Fibroblast of the aortic adventitia (primary cell): ENCODE measurements around the gene PCMTD2. TPM values are rescaled to one million over a fixed set of nuclear protein-coding genes. Genes with fewer than 3 reads are reported as not detected.

Experiments used
- DNase-seq: peaks from one replicate; pipeline ENCODE4 v3.0.0-alpha.2; 2010; ENCODE audit warnings: low read depth
- H3K4me3 ChIP-seq: 2 replicates; pipeline ENCODE4 v1.5.1; 2011; ENCODE audit warnings: low read depth, mild to moderate bottlenecking, control low read depth, low read length, moderate library complexity
- total RNA-seq: library from RNA; depleted of rRNA; stranded (reverse); fragments of >200 nt; gene quantifications from 2 replicates; pipeline ENCODE4 v1.2.3, GENCODE V29; 2012; ENCODE audit warnings: low replicate concordance
- TF ChIP-seq, protein P1 (sequence below): IDR thresholded peaks from 2 replicates; pipeline ENCODE4 v1.5.1; 2011; ENCODE audit warnings: mild to moderate bottlenecking, low read length, control low read depth, inconsistent platforms; ENCODE audit not compliant: insufficient read depth

PCMTD2 gene
- total RNA-seq, 1 donor = 33.8 TPM

DNA sequence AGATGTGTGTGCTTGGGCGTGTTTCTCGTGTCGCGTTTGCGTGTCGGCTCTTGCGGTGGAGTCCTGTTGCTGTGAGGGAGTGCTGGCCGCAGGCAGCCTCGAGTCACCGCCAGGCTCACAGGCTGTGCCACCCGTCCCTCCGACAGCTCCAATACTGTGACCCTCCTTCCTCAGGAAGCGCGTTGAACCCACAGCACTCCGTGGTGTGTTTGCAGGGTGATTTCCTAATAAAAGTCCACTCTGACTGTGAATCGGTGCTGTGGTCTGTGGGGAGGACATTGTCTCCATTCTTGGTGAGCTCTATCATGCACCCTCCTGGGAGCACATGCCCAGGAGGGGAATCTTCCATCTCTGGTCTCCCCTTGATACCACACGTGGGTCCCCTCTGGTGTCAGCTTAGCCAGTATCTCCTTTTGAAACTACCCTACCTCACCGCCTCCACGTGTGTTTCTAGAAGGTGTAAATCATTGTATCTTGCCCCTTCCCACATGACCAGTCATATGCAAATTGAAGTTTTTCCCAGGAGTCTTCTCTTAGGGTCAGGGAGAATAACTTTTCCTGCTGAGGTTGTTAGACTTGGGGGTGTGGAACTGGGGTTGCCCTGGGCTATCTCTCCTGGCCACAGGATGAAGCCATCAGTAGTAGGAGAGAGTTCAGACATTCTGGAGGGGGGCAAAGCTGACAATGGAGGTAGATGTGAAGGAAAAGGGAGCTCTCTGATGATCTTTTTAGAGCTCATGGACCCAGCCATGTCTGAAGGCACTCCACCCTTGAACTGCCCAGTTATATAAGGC, 13.3 kb upstream of the PCMTD2 start:
- TF ChIP-seq, protein P1, sequence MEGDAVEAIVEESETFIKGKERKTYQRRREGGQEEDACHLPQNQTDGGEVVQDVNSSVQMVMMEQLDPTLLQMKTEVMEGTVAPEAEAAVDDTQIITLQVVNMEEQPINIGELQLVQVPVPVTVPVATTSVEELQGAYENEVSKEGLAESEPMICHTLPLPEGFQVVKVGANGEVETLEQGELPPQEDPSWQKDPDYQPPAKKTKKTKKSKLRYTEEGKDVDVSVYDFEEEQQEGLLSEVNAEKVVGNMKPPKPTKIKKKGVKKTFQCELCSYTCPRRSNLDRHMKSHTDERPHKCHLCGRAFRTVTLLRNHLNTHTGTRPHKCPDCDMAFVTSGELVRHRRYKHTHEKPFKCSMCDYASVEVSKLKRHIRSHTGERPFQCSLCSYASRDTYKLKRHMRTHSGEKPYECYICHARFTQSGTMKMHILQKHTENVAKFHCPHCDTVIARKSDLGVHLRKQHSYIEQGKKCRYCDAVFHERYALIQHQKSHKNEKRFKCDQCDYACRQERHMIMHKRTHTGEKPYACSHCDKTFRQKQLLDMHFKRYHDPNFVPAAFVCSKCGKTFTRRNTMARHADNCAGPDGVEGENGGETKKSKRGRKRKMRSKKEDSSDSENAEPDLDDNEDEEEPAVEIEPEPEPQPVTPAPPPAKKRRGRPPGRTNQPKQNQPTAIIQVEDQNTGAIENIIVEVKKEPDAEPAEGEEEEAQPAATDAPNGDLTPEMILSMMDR = no peak
- DNase-seq = no peak
- no peak overlapping the region for H3K4me3 ChIP-seq

DNA sequence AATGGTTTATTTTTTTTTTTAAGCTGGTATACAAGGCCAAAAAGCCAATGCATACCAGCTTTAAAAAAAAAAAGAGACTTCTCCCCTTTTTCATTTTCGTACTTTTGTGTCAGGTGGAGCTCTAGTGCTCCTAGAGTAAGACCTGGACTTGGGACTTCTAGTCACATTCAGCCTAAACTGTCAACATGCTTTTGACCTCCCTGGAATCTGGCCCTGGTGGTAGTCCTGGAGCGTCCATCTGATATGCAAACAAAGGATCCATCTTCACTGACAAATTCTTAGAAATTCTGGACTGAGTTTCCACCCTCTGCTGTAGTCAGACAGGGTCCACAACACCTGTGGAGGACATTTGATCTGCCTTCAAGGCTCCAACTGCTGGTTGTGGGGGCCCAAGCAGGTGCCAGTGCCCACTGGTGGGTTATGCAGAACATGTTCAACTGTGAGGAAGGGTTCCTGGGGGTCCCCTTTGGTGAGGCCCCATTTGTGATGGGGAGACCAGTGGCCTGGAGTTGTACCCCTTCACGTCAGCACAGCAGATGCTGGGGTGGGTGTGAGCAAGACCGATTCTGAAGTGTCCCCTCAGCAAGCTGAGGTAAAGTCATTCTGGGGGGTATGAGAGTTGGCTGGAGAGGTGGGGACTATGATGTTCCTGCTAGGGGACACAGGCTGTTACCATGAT, 12.6 kb upstream of the PCMTD2 start:
- TF ChIP-seq, protein P1 = no peak
- no peak overlapping the region for H3K4me3 ChIP-seq
- no peak for DNase-seq

DNA sequence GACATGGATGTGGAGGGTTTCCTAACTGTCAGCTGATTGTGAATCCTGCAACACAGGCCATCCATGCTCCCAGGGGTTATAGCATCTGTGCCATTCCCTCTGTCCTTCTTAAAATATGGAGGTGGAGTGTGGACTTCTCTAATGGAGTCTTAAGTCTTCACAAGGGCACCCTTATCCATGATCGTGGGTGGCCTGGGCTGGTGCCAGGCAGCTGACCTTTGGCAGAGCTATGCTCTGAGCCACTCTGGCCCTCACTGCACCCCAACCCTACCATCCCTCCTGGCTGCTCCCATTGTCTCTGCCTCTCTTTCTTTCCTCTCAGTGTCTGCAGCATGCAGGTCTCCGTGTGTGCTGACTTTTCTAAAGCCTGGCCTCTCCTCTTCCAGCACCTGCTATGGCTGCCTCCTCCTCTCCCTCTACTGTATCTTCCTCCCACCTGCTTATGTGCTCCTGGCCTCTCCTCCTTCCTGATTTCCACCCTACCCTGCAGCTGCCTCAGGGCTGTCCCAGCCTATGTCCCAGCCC, 11.2 kb upstream of the PCMTD2 start:
- no peak for DNase-seq
- no peak overlapping the region for H3K4me3 ChIP-seq
- TF ChIP-seq, protein P1 = no peak

GRCh38 chr20:64244870-64245603, 10.5 kb upstream of the PCMTD2 start:
- no peak for DNase-seq
- TF ChIP-seq, protein P1 = no peak
- H3K4me3 ChIP-seq = no peak overlapping the region

- no peak for DNase-seq
- TF ChIP-seq, protein P1 = no peak
Measured at GRCh38 chr20:64245746-64246595, 9.6 kb upstream of the PCMTD2 start.

More at GRCh38 chr20:64245746-64246595, 9.6 kb upstream of the PCMTD2 start:
- H3K4me3 ChIP-seq = no peak overlapping the region
